ENCODE data around the gene SH2D3C.

The SH2D3C gene

GRCh38 chr9:127778280-127779135, at the start of gene SH2D3C:
Gene SH2D3C, minus strand, starts transcription at chr9:127778666. Its CDS starts 39 bp downstream, at chr9:127778627.
- DNase-seq (ENCODE audit: low read depth): no peak

- no peak for DNase-seq (ENCODE audit: low read depth)
Measured at GRCh38 chr9:127826253-127826913, 47.9 kb upstream of the SH2D3C start.

GRCh38 chr9:127825319-127826051, 47.0 kb upstream of the SH2D3C start:
- DNase-seq (ENCODE audit: low read depth): no peak

GRCh38 chr9:127822108-127822507, 43.6 kb upstream of the SH2D3C start:
- DNase-seq (ENCODE audit: low read depth): no peak

- DNase-seq (ENCODE audit: low read depth): no peak
Measured at GRCh38 chr9:127818574-127818973, 40.1 kb upstream of the SH2D3C start.

GRCh38 chr9:127817881-127818434, 39.5 kb upstream of the SH2D3C start:
- DNase-seq (ENCODE audit: low read depth): no peak

- DNase-seq (ENCODE audit: low read depth): no peak
Measured at GRCh38 chr9:127816728-127817127, 38.3 kb upstream of the SH2D3C start.

- no peak for DNase-seq (ENCODE audit: low read depth)
Measured at GRCh38 chr9:127816362-127816725, 37.9 kb upstream of the SH2D3C start.

- no peak for DNase-seq (ENCODE audit: low read depth)
Measured at GRCh38 chr9:127815512-127816361, 37.3 kb upstream of the SH2D3C start.

GRCh38 chr9:127814619-127815511, 36.4 kb upstream of the SH2D3C start:
- DNase-seq (ENCODE audit: low read depth): no peak

- DNase-seq (ENCODE audit: low read depth): no peak
Measured at GRCh38 chr9:127813686-127814226, 35.3 kb upstream of the SH2D3C start.

GRCh38 chr9:127812936-127813675, 34.6 kb upstream of the SH2D3C start:
- DNase-seq (ENCODE audit: low read depth): no peak

- DNase-seq (ENCODE audit: low read depth): no peak
Measured at GRCh38 chr9:127812011-127812410, 33.5 kb upstream of the SH2D3C start.

GRCh38 chr9:127810378-127811187, 32.1 kb upstream of the SH2D3C start:
- DNase-seq (ENCODE audit: low read depth): no peak

GRCh38 chr9:127809540-127810377, 31.3 kb upstream of the SH2D3C start:
- no peak for DNase-seq (ENCODE audit: low read depth)

- DNase-seq (ENCODE audit: low read depth): no peak
Measured at GRCh38 chr9:127809002-127809539, 30.6 kb upstream of the SH2D3C start.

GRCh38 chr9:127808347-127809001, 30.0 kb upstream of the SH2D3C start:
- DNase-seq (ENCODE audit: low read depth): no peak

Data from HS-5 (cell line).